HG03469 (cell line): ENCODE measurements around the gene SLC22A23.

Experiments
- ATAC-seq: cut with Tn5 transposase; IDR thresholded peaks from one replicate; pipeline ENCODE4 v1.9.1; 2021; ENCODE audit warnings: mild to moderate bottlenecking, moderate library complexity, moderate number of reproducible peaks; ENCODE audit not compliant: unreplicated experiment

Gene SLC22A23

DNA sequence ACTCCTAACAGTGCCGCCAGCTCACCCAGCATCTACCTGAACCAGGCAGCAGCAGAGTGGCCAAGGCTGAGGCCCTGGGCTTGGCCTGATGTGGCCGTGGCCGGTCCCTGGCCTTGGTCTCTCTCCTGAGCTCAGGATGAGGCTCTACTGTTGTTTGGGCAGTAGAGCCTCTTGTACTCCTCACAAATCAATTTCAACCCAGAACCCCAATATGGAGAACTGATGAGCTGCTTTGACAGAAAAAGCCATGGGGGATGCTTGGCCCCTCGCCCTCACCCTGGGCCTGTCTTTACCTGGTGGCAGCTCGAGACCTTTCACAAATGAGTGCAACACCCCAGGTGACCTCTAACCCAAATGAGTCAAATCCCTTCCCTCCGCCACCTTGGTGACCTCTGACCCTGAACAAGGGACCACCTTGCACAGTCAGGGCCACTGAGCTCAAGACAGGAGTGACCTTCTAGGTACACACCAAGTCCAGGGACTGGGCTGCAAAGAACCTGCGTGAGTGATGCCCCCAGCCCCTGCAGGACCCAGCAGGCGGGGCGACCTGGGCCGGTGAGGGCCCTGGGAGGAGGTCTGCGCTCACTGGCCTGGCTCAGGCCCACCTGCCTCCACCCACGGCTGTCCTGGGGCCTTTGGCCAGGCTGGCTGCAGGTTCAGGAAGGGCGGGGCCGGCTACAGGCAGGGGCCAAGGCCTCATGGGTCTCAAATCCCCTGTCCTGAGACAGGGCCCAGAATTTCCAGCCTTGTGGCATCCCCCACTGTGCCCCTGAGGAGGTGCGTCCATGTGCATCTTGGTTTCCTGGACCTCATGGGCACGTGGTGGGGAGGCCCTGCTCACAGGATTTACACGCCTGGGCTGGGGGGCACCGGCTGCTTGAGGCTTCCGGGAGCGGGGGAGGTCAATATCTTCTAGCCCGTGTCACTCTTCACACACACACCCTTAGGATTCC, 167.9 kb downstream of the SLC22A23 start:
- no peak for ATAC-seq

DNA sequence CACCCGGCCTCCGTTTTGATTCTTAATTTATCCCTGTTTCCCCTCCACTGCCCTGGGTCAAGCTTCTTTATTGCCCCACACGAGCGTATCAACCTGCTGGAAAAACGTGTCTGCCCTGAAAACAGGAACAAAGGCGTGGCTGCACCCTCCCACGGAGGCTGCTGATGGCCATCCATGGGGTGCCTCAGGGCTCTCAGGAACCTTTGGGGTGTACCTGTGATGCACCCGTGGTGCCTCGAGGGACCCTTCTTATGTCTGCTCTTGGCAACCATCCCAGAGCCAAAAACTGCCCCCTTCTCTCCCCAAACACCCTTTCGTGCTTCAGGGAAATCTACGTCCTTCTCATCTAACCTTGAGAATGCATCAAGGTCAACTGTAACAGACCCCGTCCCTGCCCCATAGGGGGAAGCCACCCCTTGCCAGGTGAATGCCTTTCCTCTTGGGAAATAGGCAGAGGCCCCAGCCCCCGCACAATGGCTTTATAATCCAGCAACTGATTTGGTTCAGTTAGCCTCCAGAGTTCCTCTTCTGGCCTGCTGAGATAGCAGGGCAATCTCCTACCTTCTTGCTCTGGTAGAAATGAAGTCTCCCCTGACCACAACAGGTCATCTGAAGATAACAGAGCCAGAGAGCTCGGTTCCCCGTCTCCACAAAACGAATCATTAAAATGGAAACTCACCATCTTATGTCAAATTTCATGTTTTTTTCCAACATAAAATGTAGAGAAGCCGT, 168.7 kb downstream of the SLC22A23 start:
- ATAC-seq = no peak

GRCh38 chr6:3287308-3287707, 169.5 kb downstream of the SLC22A23 start:
- no peak for ATAC-seq

DNA sequence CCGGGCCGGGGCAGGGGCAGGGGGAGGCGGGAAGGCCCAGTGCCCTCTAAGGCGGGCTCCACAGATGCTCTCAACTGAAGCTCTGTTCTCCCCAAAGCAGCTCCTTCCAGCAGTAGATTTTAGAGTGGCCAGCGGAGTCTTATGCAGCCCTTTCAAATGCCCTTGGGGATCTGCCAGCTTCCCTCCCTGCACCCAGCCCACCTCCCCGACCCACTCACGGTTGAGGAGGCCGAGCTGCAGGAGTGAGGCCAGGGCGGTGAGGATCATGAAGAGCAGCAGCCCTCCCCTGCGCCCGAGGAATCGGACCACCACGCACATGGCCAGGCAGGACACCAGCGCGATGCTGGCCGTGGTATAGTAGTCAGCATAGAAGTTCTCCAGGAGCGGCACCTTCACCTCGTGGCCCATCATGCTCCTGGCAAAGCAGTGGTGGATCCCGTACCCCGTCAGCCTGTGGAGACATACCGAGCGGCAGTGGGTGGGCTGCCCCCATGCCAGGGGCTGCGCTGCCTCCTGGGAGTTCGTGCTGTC, 170.1 kb downstream of the SLC22A23 start:
- no peak for ATAC-seq

DNA sequence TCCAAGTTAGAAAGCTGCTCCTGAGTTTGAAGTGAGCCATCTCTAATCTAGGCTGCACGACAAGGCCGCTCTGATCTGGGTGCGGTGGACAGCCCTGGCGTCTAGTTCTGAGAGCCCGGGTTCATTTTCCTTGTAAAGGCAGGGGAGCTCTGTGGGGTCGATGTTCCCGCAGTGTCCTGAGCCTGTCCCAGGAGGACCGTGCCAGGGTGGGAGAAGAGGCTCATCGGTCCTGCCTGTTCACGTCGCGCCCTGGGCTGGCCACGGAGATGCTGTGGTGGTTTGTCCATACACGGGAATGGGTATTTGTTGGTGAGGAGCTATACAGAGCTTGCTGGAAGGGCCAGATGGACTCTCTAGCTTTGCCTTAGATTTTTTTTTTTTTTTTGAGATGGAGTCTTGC, 171.1 kb downstream of the SLC22A23 start:
- ATAC-seq = no peak

DNA sequence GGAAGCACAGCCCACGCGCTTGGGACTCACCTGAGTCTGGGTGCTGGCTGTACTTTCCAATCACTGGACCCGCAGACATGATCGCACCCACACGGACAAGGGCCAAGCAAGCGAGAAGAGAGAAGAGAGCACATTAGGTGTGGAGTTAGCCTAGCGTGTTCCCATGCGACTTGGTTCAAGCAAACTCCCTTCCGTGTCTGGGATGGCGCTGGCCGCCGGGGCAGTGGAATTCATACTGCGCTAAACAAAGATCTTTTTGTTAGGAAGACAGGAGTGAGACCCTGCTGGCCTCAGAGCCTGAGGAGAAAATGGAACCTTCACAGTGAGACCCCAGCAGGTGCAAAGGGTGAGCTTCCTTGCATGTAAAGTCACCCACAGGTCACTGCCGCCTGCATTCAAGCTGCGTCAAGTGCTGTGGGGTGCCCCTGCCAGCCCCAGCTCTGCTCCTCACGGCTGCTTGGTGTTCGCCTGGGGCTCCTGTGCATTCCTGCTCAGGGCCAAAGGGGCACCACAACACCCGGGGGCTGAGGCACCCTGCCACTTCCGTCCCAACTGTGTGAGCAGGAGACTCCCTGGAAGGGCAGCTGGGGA, 171.7 kb downstream of the SLC22A23 start:
- no peak for ATAC-seq

DNA sequence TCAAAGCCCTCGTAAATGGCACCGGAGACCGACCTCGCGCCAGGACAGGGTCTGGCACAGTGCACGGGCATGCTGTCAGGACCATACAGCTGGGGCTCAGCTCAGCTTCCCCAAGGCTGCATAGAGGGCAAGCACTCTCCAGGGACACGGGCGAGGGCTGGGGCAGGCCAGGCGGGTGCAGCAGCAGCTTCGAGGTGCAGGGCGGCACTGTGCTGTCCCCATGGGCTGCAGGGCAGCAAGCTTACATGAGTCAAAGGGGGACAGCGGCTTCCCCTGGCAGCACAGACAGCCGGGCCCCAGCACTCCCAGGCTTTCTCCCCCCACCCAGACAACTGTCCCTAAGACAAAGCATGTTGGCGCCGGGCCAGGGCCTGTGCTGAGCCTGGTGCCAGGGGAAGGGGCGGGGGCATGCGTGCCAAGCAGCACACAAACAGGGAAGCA, 172.4 kb downstream of the SLC22A23 start:
- ATAC-seq = no peak

GRCh38 chr6:3283641-3284435, 173.0 kb downstream of the SLC22A23 start:
- ATAC-seq = no peak

GRCh38 chr6:3283241-3283640, 173.6 kb downstream of the SLC22A23 start:
- ATAC-seq = no peak

DNA sequence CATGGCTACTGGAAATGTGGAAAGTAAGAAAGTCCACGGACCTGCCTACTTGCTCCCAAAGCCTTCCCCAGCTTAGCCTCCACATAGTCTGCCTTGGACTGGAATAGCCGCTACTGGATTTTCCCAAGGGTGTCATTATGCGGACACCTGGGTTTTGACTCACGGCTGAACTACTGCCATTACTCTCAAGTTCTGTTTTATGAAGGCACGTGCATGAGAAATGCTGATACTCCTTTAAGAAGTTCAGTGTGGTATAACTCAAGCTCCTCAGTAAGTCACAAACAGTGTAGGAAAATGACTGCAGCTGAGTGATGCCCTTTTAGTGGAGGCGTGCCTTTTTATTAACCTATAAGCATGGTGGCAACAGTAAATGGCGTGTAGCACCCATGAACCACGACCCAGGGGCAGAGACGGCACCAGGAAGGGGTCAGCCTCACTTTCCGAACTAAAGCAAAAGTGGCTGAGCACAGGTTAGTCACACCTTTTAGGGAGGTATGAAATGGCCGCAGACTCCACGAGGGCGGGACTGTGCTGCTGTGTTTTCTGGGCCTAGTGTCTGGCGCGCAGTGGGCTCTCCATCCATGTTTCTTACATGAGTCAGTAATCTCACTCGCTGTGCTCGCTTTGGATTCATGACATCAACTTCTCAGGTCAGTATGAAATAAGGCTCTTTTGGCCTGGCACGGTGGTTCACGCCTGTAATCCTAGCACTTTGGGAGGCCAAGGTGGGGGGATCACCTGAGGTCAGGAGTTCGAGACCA, 174.2 kb downstream of the SLC22A23 start:
- ATAC-seq = no peak

- ATAC-seq = no peak
These were observed 175.0 kb downstream of the SLC22A23 start for GRCh38 chr6:3281631-3282475.

DNA sequence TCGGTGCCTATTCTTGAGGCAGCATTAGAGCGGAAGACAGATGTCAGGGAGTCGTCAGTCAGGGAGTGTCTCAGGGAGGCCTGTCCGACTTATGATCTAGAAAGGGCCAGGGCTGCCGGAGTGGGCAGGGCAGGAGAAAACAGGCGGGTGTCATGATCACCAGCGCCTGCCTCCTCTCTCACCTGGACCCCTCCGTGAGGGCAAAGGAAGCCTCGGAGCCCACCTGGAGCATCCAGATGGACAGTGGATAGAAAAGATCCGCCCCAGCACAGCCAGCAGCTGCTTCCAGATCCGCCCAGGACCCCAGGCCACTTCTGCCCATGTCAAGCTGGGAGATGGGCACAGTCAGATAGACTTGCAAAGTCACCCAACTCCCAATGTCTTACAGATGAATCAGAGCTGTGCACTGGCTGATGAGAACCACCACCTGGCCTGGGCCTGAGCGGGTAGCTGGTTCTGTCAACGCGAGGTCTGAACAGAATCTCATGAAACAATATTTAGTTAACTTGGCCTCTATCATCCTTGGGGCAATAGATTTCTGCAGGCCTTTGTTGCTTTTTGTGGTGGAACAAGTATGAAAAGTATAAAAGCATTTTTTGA, 175.9 kb downstream of the SLC22A23 start:
- ATAC-seq = no peak

GRCh38 chr6:3280091-3280490, 176.8 kb downstream of the SLC22A23 start:
- ATAC-seq = no peak

GRCh38 chr6:3278691-3279090, 178.2 kb downstream of the SLC22A23 start:
- no peak for ATAC-seq

DNA sequence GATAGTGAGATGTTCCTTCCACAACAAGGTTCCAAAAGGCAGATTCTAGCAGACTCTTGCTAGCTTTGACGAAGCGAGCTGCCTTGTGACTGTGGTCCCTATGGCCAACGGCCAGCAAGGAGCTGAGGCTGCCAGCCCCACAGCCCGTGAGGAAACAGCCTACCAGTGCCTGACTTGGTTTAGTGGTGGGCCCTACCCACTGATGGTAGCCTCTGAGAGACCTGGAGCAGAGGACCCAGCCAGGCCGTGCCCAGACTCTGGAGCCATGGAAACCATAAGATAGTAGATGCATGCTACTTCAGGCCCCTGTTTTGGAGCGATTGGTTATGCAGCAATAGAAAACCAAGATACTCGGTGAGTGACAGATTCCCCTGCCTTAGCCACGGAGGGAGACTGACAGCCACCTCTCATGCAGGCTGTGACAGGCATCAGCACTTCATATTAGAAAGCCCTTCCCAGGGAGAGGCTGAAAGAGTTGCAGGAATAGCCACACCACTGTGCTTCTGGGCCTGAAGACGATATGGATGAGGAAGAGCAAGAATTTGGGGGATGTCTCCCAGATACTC, 178.9 kb downstream of the SLC22A23 start:
- no peak for ATAC-seq

DNA sequence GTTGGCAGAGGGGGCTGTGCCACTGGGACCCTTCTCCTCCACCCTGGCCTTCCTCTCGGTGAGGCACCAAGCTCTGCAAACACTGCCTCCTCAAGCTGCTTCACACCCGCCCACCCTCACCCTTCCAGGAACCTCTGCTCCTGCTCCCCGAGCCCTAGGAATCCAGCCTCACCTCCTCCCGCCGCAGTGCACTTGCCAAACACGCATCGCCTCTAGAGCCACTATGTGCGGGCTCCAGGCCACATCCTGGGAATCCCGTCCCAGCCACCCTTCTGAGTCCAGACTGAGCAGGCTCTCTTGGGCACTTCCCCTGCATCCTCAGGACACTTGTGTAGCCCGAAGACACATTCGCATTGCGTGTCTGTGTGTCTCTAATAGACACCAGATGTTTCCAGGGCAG, 179.6 kb downstream of the SLC22A23 start:
- ATAC-seq = no peak

DNA sequence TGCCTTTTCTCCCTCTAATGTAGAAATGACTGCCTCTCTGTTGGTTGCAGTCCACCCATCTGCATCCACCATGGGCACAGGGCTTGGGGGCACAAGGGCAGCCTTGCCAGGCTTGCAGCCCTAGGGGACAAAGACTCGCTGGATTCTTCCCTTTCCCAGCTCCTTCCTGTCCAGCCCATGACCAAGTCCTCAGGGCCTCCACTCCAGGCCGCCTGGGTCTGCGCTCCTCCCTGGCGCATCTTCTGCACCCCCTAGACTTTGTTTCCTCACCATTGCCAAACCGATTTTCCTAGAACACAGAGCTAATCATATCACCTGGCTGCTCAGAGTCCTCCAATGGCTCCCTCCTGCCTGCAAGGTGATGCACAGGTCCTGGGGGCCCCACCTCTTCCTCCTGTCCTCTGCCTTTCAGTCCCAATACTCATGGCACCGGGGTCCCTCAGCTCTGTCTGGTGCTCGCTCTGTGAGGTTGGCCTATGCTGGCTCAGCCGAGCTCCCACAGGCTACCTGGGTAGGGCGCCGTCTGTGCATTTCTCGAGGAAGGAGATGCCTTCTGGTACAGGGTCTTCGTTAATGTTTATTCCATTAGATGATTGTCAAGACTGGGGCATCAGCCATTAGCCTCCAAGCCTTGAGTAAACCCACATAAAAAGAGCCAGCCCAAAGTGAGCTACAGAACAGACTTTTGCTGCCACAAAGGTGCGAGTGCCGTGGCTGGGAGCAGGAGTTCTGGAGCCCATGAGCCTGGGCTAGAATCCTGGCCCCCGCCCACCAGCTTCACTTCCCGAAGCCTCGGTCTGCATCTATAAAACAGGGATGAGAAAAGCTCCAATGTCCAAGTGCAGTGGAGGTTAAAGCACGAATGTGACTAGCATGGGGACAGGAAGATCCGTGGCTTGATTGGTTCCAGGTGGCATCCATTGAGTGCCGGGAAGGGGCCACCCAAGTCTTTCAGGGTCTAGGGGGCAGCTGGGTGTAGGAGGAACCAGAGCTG, 180.4 kb downstream of the SLC22A23 start:
- no peak for ATAC-seq
